Activated CD4-positive, alpha-beta T cell treated with anti-CD3 and anti-CD28 coated beads, Interleukin-2, amount 50 U/mL, for 1 hour (primary cell): ENCODE data around the gene KIAA0930.

ENCODE experiments used
- DNase-seq: peaks from one replicate; pipeline ENCODE4 v3.0.0-alpha.2; 2020

The KIAA0930 gene

DNA sequence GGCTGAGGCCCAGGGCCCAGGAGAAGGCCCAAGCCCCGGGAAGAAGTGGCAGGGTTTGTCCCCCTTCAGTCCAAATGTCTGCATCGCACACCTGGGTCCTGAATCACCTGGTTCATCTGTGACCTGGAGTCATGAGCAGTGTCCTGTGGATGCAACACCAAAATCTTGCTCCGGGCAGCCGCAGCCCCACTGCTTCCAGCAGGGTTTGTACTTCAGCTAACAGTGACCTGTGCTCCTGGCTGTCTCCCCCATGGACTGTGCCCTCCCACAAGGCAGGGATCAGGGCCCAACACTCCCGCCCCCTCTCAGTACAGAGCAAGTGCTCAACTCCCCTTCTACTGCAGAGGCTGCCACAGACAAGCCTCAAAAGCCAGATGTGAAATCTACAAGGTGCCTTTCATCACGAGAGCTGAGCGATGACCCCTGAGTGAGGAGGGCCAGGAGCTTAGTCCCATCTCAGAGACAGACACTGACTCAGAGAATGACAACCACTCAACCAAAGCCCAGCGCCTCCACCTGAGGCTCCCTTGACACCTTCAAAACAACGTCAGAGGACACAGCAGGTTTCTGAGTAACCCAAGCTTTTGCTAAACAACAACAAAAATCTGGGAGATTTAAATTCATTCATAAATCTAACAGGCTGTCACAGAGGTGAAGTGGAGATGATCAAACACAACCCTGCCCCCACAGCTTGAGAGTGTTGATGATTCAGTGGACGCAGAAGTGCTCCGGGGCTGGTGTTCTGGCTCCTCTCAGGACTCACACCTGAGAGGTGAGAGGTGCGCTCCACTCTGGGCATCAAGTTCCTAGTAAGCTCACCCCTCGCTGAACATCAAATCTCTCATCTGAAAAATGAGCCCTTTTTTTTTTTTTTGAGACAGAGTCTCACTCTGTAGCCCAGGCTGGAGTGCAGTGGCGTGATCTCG is 3.4 kb downstream of the KIAA0930 start:
- no peak for DNase-seq

DNA sequence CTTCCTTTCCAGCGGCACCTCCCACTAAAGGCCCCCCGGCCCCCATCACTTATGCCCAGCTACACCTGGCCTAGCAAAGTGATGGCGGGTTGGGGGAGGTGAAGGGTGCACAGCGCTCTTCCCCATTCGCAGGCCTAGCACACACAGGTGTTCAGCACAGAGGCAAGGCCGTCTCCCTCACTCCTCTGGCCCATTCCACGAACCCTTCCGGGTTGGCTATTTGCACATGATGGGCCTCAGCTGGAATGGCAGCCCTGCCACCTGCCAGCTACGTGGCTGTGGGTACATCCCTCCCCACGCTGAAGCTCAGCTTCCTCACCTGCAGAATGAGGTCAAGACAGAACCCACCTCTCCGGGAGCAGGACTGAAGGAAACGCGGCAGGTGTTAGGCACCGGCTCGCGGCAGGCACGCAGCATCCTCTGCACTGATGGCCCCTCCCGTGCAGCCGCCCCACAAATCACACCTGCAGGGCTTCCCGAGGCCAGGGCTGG is 4.8 kb downstream of the KIAA0930 start:
- DNase-seq = no peak

DNA sequence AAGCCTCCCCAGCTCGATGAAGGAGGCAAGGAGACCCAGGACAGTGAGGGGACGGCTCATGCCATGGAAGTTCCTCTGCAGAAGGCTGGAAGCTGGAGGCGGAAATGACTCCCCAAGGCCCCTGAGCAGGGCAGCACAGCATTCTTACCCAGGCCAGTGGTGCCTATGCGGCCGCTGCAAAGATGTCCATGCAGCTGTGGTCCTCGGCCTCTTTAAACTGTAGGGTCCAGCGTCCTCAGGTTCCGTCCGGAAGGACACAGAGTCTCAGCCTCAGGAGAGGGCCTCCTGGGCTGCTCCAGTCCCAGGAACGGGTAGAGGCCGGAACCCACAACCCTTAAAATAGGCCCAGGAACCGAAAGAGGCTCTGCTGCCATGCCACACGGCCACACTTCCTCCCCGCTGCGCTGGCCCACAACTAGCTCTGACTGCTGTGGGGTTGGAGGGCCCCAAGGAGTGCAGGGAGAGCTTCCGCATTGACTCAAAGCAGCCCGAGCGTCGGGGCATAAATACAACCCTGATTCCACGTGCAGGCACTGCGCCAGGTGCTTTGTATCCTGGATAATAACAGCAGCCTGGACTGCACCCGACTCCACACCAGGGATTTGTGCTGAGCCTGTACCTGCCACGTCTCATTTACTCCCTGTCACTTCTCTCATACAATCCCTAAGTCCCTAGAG is 5.5 kb downstream of the KIAA0930 start:
- DNase-seq = no peak

DNA sequence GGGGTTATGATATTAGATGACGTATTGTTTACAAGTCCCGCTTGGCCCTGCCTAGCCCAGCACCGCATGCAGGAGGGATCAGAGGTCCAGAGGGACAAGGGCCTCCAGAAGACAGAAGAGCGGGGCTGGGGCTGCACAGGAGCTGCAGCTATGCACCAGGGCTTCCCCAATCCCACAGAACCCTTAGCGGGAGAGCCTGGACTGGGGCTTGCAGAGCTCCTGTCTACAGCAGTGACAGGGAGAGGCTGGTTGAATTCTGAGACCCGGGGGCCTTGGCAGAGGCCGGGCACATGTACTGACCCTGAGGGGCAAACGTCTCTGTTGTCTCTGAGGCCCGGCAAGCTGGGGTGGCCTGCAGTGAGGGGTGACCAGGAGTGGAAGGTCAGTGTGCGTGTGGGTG is 6.9 kb downstream of the KIAA0930 start:
- no peak for DNase-seq

DNA sequence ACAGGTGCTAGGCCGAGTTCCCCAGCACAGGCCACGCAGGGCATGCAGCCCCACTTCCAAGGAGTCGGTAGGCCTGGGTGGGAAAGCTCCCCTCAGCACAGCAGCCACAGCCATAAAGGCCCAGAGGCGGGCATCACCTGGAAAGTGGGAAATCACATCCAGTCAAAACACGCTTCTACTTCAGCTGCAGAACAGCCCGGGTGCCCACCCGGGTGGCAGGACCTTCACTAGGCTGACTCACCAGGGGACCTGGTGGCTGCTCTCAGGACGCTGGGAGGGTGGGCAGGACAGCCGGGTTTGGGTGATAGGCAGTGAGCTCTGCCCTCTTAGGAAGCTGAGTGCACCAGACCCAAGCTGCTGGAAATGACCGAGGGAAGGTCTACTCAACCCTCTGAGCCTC is 7.3 kb downstream of the KIAA0930 start:
- no peak for DNase-seq

DNA sequence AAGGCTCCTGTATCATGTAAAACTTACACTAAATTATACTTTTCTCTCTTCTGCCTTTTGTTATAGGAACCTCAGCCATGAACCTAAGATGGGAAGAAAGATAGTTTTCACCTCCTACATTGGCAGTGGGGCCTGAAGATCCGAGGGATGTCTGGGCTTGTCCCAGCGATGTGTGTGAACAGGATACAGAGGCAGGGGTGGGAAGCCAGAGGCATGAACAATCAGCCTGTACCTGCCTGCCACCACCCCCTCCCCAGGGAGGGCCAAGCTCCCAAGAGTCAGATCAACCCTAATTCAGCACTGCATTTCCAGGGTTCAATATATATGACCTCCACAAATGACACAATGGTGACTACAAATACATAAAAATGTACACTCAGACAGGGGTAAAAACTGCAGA is 9.4 kb downstream of the KIAA0930 start:
- DNase-seq = no peak

DNA sequence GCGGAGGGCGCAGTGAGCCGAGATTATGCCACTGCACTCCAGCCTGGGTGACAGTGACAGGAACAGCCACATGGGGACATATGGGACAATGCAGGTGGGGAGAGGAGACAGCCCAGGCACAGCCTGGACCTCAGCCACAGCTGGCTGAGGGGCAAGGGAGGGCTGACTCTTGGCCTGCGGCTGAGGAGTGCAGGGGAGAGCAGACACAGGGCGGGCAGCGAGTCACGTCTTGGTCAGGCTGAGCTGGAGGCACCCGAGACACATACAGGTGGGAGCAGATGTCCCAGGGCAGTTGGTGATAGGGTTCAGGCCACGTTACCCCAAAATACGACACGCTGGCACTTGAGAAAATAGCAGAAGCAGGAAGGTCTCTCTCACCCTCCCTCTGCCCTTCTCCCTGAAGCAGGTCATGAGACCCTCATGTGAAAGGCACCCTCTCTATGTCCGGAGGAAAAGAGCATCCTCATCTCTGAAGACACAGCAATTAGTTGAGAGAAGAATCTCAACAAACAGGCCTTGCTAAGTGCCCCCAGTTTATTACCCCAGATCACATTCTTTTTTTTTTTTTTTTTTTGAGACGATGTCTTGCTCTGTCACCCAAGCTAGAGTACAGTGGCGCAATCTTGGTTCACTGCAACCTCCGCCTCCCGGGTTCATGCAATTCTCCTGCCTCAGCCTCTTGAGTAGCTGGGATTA is 10.5 kb downstream of the KIAA0930 start:
- no peak for DNase-seq

DNA sequence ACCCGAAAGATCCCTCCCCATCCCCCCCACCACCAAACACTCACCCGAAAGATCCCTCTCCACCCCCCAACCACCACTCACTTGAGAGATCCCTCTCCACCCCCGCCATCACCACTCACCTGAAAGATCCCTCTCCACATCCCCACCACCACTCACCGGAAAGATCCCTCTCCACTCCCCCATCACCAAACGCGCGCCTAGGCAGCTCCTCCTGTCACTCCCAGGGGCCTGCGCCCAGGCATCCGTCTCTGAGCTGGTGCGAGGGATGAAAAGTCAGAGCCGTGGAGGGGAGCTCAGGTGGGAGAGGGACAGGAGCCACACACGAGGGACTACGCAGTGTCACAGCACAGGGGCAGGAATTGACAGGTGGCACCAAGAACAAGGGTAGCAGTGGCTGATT is 11.5 kb downstream of the KIAA0930 start:
- no peak for DNase-seq

DNA sequence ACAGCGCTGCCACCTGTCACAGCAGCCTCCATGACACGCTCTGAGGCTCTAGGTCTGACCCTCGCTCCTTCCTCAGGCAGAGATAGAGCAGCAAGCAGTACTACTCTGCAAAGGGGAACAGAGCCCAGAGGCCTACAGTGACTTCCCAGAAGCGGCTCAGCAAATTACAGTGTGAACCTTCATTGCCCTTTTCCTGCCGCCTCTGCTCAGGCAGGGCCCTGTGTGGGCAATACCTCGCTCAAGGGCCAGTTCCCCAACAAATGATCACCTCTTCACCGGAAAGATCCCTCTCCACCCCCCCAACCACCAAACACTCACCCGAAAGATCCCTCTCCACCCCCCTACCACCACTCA is 12.3 kb downstream of the KIAA0930 start:
- DNase-seq = no peak

DNA sequence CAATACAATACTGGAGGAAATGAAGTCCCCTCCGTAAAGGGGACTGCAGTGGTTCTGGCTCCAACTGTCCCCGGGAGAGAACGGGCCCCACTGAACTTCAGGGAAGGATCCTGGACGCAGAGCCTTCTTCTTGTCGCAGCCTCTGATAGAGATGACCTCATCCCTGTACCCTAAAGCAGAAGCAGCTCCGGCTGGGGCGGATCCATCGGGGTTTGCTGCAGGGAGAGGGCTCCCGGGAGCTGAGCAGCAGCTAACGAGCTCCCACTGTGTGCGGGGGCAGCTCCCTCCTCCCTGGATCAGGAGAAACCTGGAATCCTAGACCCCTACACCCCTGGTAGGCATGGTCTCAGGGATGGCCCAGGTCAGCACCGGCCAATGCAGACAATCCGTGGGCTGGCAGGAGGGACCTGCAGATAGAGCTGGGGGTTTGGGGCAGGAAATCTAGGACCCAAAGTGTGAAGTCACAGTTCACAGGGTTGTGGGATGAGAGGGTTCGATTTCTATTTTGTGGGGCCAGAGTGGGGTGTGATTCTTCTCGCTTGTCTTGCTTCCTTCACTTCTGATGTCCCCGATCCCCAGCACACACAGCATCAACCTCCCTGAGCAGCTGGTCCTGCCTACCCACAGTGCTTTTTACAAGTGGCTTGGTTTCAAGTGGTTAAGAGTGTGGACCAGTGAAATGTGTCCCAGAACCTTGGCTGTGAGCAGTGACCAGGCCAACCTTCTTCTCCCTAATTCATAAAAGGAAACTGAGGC is 12.9 kb downstream of the KIAA0930 start:
- no peak for DNase-seq

DNA sequence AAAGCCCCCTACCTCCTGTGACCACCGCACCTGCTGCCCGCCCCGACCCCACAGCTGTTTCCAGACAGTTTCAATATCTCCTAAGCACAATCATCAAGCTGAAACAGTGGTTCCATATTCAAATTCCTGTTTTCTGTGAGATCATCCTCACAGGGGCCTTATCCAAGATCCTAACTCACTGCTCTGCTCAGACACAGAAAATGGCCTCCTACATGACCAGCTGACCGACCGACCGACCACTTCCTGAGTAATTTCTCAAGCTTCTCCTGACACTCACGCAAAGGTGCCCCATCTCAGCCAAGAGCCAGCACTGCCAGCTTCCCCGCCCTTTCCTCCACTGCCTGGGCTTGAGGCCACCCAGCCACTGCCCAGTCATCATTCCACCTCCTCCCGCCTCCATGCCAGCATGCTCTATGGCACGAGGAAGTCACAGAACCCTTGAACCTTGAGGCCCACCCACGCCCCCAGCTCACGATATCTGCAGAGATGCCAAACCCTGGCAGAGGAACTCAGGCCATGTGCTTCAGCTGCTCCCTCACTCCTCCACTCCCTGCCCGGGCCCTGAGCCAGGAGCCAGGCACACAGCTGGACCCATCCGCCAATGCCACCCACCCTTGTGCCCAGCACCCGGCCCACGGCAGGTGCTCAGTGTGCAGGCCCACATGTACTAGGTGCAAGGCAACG is 14.0 kb downstream of the KIAA0930 start:
- no peak for DNase-seq

DNA sequence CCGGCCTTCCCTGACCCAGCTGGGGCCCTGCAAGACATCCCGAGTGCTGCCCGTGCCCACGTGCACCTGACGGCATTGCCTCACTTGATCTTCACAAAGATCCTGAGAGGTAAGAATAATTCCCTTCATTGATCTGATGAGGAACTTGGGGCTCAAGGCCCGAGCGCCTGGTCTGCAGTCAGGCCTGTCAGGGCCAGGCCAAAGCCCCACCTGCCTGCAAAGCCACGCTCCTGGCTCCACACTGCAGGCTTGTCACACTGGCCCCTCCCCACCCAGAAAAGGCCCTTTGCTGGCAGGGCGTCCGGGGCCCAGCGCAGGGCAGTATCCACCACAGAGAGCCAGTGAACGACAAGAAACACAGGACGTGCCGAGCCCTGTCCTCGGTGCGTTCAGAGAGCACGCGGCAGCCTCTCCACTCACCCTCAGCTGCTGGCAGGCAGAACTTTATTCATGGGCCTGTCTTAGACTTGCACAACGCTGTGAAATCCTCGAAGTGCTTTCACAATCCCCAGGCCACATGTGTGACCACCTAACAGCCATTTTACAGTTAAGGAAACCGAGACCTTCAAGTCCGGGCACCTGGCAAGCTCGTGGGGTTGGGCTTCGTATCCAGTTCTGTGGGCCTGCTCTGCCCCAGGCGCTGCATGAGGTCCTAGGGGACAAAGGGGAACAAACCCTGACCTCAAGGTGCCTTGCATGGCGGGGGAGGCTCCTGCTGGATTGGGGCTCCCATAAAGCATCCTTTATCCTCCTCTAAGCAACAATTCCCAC is 14.8 kb downstream of the KIAA0930 start:
- DNase-seq = no peak

DNA sequence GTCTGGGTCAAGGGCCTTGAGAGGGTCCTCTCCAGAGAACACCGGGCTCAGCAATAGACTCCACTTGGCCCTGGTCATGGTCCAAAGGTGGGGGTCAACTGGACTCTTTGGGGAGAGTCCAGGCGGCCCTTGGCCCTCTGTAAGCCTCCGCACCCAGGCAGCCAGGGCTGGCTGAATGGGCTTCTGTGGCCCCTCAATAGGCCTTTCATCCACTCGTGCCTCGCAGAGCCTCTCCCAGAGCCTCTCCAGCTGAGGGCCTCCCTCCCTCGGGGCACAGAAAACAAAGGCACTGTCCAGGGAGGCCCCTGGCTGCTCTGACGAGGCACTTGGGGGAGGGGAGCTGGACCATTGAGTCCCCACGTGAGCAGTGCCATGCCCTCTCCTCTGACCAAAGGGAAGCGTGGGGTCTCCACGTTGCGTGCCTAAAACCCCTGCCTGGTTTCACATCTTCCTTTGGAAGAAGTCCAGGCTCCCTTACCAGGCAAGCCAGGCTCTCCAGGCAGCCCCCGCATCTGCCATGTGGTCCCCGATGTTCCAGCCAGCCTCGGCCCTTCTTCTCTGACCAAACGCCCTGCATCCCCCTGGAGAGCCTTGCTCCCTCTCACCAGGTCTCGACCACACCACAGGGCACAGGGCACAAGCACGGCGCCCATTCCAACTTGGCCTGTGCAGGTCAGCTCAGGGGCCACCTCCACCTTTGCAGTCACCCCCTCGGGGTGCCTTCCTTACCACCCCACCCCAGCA is 15.5 kb downstream of the KIAA0930 start:
- no peak for DNase-seq

DNA sequence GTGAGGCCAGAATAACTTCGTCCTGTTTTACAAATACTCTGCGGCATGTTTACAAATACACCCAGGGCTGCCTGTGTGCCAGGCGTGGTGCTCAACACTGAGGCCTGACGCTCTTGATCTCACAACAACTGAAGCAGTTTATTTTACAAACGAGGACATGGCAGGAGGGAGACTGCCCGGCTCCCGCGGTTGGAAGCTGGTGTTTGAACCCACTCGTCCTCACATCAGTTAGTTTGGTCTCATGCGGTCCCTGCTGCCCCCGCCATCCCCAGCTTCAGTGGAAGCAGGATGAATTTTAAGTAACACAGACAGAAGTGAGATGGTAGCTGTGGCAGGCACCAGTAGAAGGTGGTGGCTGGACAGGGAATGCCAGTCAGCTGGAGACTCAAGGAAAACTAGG is 16.4 kb downstream of the KIAA0930 start:
- no peak for DNase-seq

DNA sequence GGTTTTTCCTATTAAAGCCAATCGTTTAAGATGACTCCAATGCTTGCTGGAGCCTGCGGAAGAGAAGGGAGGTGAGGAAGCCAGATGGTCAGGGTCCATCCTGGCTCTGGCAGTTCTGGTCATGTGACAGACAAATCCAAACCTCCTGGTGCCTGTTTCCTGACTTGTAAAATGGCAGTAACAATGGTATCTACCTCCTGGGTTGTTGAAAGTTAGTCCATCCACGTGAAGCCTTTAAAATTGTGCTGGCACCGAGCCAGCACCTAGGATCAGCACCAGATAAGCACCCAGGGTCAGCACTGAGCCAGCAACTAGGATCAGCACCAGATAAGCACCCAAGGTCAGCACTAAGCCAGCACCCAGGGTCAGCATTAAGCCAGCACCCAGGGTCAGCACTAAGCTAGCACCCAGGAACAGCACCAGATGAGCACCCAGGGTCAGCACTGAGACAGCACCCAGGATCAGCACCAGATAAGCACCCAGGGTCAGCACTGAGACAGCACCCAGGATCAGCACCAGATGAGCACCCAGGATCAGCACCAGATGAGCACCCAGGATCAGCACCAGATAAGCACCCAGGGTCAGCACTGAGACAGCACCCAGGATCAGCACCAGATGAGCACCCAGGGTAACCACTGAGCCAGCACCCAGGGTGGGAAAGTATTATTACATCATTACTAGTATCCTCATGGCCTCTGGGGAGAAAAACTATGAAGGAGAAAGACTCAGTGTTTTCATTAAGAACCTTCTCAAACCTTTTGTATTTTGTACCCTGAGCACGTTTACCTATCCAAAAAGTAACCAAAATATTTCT is 17.2 kb downstream of the KIAA0930 start:
- DNase-seq = no peak

DNA sequence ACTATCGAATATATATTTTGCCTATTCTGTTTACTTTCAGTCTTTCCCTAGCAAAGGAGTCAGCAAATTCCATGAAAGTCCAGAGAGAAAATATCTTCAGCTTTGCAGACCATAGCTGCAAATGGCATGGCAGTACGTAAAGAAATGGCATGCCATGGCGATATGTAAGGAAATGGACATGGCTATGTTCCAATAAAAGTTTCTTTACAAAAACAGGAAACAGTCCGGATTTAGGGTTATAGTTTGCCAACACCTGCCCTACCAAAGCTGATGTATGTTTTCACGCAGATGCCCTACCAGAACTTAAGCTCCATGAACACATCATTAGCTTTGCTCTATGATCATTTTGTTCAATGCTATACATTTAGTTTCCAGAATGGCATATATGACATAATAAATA is 19.5 kb downstream of the KIAA0930 start:
- no peak for DNase-seq

DNA sequence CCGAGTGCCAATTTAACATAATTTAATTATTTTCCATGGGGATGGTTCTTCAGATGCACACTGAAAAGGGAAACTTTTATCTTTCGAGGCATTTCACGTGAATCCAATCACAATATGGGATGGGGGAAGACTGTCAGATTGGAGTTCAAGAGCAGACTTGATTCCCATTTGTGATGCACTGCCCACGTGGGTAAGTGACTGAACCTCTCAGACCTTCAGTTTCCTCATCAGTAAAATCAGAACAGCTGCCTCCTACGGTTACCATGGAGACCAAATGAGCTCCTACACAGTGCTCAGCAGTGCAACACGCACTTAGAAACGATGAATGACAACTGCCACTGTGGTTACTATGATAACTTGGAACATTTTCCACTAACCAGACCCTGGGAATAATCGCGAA is 21.7 kb downstream of the KIAA0930 start:
- DNase-seq = no peak

DNA sequence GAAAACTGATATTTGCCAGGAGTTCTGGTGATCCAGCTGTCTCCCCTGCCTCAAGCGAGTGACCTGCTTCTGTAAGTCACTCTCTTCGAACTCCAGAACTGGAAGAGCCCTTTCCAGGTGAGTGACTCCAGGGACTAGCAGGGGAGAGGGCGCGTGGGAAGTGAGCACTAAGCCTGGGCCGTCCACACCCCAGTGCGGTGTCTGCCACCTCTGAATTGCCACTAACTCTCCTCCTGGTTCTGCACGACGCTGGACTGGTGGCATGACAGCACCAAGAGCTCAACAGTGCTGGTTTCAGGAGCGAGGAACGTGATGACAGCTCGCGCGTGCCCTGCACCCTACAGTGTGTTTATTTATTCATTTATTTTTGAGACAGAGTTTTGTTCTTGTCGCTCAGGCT is 22.9 kb downstream of the KIAA0930 start:
- no peak for DNase-seq

DNA sequence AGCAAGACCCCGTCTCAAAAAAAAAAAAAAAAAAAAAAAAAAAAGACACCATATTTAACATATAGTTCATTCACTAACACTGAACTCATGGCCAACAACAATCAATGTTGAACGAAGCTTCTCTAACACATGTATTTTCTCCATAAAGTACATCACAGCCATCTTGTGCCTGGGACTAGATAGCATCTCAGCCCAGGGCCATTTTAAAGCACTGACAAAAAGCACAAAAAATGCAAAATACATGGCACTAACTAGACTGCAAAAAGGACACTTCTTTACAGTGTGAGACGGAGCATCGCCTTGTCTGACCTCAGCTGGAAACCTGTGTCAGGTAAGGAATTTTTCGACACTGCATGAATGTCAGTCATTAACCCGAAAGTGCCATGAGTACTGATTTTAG is 23.3 kb downstream of the KIAA0930 start:
- DNase-seq = no peak
